HG02840 (cell line): ENCODE data around the gene RLF.

Experiments used
- ATAC-seq: cut with Tn5 transposase; IDR thresholded peaks from one replicate; pipeline ENCODE4 v1.9.1; 2021; ENCODE audit warnings: mild to moderate bottlenecking, moderate library complexity, moderate number of reproducible peaks; ENCODE audit not compliant: unreplicated experiment, low FRiP score

RLF gene

DNA sequence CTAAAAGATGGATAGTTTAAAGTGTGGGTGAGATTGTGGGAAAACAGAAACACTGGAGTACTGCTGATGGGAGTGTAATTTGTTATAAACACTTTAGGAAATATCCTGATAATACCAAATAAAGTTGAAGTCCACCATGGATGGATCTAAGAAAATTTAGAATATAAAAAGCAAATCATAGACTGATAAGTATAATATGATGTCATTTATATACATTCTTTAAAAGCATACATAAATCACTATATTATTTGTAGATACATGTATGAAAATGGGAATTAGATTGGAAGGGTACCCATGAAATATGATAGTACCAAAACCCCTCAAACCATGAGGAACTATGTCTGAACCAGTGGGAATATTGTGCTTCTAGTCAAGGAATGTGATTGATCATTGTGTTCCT, 104.7 kb downstream of the RLF start:
- ATAC-seq: no peak

DNA sequence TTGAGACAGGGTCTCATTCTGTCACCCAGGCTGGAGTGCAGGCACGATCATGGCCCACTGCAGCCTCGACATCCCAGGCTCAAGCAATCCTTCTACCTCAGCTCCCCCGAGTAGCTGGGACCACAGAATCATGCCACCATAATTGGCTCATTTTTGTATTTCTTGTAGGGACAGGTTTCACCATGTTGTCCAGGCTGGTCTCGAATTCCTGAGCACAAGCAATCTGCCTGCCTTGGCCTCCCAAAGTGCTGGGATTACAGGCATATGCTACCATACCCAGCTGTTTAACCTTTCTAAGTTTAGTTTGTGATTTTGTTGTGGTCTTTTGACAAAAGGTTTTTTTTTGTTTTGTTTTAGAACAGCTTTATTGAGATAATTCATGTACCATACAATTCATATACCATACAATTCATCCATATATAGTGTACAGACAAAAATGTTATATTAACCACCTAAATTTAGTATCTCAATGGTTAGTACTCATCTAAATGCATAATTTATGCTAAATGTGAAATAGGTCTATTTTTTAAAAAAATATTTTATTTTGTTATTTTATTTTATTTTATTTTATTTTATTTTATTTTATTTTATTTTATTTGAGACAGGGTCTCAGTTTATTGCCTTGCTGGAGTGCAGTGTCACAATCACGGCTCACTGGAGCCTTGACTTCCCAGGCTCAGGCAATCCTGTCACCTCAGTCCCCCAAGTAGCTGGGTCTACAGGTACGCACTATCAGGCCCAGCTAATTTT, 105.8 kb downstream of the RLF start:
- ATAC-seq: no peak

DNA sequence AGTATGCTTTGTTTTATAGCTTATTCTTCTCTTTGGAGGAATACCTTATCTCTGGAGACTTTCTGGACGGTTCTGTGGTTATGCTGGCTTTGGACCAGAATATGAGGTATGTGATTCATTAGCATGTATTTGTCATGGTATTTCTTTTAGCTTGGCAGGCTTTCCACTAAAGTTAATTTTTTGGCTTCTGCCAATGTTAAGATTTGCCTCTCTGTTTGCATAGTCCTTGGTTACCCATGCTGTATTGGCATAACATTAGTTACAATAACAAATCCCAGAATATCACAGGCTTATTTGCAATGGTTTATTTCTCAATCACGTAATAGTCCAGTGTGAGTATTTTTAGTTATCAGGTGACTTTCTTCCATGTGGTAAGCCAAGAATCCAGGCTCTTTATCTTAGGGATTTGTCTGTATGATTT, 106.6 kb downstream of the RLF start:
- ATAC-seq: no peak

DNA sequence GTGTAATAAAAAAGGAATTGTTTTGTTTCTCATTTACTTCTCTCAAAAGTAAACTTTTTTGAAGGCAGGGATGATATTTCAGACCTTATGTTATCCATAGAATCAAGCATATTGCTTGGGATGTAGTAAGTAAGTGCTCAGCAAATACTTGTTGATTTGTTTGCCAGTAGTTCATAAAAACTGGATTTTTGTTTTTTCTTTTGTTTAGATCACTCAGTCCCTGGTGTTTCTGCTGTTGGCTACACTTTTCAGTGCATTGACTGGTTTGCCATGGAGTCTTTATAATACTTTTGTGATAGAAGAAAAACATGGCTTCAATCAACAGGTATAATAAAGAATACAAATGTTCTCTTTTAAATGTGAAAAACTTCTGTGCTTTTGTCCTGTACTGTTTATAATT, 107.0 kb downstream of the RLF start:
- no peak for ATAC-seq

GRCh38 chr1:40270152-40270834, 109.1 kb downstream of the RLF start:
- no peak for ATAC-seq

DNA sequence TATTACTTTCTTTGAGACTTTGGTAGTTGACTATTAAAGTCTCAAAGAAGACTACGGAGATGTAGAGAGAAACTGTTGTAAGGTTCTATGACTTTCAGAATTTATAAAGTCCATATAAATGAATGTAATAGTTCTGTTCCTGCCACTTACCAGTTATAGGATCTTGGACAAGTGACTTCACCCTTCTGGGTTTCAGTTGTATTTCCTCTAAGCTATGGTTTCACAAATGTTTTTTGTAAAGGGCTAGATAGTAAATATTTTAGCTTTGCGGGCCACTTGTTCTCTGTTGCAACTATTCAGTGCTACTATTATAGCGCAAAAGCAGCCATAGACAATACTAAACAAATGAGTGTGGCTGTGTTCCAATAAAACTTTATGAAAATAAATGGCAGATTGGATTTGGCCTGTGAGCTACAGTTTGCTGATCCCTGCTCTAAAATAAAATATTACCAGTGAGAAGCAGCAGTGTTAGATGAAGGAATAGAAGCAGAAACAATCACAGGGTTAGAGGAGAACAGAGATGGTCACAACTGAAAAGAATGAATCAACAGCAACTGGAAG, 111.5 kb downstream of the RLF start:
- ATAC-seq: no peak

DNA sequence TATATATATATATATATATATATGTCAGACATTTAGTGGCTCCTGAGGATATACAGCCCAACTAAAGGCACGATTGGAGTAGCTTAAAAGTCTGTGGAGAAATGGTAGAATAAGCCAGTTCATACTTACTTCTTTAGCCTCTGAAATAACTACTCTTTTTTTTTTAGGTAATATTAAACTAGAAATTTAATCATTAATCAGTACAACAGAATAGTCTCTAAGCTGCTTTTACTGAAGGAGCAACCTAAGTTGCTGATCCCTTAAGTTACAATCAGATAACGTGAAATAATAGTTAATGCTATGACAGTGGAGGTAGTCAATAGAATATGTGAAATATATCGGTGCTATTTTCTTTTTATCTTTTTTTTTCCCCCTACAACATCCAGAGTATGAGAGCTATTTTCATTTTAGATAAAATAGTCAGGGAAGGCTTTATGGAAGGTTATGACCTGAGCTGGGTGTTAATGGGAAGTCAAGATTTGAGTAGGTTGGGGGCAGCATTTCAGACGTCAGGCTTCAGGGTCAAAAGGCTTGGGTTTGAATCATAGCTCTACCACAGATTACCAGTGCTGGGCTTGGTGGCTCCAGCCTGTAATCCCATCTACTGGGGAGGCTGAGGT, 112.5 kb downstream of the RLF start:
- no peak for ATAC-seq

GRCh38 chr1:40274331-40274730, 113.1 kb downstream of the RLF start:
- no peak for ATAC-seq

- no peak for ATAC-seq
Observed at GRCh38 chr1:40276122-40276521, 114.9 kb downstream of the RLF start.

- ATAC-seq: no peak
Observed at GRCh38 chr1:40281853-40282252, 120.7 kb downstream of the RLF start.
